DMS79 treated with DMSO at 0.1 percent for 48 hours (cell line): ENCODE data around the gene CACNA1C.

Source experiments
- DNase-seq: peaks from one replicate; lab custom pipeline; 2025; lab: John Stamatoyannopoulos, UW

The CACNA1C gene

DNA sequence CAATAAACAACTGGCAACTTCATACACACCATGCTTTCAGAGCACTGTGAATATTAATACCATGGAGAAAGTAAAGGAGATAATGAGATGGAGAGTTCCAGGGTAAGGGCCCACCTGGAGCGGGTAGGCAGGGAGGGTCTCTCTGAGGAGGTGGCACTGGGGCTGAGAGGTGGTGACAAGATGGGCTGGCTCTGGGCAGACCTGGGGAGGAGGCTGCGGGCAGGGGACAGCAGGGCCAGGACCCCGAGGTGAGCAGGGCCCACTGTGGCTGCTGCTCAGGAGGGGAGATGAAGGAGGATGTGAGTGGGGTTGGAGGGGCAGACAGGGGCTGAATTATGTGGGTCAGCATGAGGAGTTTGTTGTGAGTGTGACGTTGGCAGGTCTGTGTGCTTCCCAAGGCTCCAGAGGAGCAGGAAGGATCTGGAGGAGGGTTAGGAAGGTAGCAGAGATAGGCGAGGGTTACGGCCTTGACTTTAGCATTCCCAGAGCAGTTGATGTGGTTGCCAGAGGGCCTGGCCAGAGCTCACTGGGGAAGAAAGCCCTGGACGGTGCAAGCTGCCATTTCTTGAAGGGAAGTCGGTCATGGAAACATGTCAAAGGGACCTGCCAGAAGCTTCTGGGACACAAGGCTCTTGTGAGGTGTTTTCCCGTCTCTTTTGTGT, 88.2 kb downstream of the CACNA1C start:
- no peak for DNase-seq

DNA sequence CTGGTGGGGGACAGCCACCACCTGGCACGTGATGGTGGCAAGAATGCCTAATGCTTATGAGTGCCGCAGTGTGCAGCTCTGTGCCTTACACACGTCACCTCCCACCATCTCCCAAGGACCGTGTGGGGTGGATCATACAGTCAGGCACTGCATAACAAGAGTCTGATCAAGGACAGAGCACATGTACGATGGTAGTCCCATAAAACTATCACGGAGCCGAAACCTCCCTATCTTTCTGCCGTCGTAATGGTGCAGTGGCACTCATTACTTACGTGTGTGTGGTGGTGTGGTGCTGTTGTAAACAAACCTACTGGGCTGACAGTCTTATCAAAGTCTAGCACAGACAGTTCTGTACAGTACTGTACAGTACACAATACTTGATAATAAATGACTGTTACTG, 89.3 kb downstream of the CACNA1C start:
- no peak for DNase-seq

DNA sequence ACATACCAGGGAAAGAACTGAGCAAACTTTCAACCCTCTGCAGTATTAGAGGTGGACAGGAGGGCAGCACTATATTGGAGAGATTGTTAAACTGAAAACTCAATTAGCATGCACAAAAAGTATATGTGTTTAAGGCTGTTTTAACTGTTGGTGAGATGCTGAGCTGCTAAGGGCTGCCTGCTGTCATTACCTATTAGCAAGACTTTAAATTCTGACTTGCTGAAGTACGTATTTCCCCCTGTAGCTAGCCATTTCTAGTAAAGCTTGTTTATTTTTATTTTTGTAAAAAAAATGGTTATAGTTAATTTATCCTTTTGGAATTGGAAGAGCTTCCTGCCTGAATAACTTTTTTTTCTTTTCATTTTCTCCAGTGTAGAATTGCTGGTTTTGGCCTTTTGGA, 92.2 kb downstream of the CACNA1C start:
- DNase-seq, result no peak

DNA sequence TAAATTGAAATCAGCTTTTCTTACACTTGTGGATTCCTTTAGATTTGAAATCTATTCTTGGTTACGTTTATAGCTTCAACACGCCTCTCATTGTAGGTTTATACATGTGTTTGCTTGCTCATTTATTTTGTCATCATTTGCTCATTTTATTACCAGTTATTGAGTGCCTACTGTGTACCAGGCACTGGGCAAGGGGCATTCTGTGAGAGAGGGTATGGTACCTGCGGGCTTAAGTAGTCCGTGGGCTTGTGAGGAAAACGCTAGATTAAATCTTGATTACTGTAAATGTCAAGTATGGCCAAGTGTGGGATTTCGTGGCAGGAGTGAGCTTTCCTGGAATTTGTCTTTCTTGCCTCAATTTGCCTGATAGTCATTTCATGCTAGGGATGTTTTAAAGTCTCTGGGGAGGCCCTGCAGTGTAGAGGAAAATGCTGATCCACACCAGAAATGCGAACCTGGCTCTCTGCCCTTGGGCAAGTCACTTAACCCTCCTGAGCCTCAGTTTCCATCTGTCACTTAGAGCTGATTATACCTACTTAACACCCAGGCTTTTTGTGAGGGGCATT, 92.7 kb downstream of the CACNA1C start:
- DNase-seq, result no peak

DNA sequence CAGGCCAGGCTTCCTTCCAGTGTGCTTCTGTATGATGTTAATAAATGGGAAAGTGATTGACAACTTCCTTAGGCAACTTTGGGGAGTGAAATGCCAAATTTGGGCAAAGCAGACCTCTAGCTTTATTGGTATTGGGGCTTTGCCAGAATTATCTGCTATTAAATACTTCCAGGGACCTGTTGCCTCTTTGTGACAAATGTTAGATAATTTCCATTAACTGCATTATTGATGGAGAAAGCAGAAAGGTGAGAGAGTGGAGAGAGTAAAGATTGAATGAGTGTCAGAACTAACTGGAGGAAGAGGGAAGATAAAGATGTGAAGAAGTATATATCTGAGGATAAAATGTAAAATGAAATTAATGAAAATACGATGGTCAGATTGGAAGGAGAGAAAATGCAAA, 94.5 kb downstream of the CACNA1C start:
- no peak for DNase-seq

DNA sequence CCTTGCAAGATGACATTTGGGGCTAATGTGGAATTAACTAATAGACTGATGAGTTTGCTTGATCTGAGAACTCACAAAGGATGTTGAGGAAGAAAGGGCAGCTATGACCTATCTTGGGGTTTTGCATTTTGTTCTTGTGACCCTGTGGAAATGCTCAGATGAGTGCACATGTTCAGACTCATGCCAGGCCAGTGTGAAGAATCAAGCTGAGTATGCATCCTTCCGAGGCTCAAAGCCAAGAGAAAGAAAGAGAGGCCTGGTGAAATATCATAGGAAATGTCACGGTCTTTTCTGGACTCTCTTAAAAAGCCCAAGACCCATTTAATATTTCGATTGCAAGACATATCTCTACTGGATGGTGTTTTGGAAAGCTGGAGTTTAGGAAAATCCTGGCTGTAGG, 96.3 kb downstream of the CACNA1C start:
- DNase-seq, result no peak

DNA sequence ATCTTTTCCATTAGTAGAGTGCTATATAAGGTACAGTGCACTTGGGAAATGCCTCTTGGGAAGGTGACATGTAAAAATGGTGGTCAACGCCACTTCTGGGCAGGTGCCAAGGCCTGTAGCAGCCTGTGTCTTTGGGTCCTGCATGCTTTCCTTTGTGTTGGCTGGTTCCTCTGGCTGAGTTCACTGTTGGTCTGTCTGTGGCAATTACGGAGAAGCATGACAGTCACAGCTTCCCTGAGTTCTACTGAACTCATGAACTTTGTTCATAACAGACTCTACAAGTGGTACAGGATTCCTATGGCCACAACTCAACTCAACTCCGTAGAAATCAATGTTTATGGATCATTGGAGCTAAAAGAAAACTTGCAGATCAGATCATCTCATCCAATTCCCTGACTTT, 98.0 kb downstream of the CACNA1C start:
- no peak for DNase-seq

DNA sequence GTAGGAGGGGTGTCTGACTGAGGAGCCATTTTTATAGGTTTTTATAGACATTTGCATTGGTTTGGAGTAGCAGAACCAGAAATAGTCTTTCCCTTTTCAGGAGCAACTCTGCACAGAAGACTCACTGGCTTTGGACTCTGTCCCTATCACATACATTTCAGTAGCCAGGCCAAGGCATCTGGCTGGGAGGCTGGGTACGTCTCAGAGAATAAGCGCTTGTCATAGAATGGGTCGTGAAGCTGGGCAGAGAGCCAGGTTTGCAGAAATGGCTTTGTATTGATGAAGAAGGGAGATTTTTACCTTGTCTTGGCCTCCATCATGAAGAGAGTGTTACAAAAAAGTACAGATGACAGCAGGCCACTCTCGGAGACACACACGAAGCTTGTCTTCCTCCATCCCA, 98.6 kb downstream of the CACNA1C start:
- DNase-seq, result no peak

DNA sequence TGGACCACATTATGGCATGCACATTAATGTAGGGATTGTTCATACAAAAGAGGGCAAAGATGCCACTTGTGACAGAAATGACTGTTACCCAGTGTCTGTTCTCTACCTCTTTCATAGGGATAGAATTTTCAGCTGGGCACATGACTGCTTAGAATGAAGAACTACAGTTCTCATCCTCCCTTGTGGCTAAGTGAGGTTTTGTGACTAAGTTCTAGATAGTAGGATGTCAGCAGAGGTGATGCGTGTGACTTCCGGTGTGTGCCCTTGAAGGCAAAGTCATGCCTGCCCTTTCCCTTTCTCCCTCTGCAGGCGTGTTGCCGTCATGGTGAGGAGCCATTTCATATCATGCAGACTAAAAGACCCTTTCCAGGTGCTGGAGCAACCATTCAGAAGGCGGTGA, 99.3 kb downstream of the CACNA1C start:
- DNase-seq, result no peak

DNA sequence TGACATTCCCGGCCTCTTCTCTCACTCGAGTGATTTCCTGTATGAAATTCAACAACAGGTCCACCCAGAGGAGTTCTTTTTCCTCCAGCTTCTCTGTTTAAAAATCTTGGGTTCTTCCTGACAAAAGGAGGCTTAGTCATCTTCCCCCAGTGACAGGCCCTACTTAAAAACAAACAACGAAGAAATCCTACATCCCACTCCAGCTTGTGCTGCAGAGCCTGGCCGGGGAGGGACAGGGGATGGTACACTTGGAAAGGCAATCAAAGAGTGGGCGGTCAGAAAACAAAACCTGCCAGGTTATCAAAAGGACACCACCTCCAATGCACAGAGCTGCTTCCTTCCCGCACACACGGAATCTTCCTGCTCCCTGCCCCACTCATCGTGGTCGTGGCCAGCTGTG, 101.3 kb downstream of the CACNA1C start:
- no peak for DNase-seq

DNA sequence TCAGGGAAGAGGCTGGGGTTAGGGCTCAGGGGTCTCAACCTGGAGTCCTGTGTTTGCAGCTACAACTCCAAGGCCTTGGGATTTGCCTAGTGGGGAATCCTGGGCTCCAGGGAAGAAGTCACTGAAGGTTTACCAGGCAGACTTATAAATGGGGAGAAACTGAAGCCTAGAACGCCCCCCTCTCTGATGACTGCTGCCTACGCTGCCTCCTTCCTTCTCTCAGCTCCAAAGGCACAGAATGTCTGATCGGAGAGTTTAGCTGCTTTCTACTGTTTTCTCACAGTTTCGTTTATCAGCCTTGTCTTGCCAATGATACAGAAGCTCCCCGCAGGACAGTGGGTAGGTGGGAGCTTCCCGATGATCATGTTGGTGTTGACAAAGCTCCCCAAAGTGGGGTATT, 101.7 kb downstream of the CACNA1C start:
- DNase-seq, result no peak

DNA sequence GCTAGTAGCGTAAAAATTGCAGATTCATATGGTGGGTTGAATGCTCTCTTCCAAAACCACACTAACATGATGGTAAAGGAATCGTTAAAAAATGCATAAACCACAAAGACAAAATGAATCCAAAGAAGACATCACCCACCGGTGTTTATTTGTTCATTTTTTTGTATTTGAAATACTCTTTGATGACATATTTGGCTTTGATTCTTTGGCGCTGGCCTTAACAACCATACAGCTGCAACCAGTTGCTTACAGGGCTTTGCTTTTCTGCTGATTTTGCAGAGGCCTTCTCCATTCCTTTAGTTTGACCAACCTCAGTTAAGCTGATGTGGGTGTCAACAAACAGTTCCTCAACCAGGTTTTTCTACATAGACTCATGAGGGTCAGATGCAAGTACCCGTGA, 103.5 kb downstream of the CACNA1C start:
- DNase-seq, result no peak

DNA sequence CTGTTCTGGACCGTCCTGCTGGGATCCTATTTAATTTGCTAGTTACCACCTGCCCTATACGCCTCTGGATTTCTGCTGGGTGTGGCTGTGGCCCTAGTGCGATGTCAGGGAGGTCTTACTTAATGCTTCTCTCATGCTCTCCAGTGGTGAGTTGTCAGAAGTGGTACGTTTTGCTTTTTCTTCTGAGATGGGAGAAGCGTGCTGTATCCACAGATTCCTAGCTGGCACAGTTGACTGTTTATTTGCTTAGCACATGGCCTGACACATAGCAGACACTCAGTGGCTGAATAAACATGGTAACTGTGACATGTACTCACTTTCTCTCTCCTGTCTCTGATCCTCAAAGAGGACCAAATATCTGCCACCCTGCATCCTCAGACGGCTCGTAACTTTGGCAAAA, 107.3 kb downstream of the CACNA1C start:
- no peak for DNase-seq

DNA sequence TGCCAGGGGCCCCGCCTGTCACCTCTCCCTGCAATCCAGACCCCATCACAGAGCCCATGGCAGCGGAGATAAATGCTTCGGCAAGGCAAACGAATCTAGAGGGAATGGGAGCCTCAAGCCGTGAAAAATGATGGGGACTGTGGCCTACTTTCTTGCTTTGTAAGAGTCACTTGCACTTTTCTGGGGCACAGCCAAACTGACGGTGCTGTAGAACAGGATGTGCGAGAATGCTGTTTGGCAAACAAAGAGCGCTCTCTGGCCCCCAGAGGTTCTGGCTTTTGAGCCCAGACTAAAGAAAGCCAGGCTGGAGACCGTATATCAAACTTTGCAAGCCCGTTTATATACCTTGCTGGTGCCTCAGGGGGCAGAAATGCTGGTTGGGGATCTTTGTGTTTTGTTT, 108.7 kb downstream of the CACNA1C start:
- no peak for DNase-seq

DNA sequence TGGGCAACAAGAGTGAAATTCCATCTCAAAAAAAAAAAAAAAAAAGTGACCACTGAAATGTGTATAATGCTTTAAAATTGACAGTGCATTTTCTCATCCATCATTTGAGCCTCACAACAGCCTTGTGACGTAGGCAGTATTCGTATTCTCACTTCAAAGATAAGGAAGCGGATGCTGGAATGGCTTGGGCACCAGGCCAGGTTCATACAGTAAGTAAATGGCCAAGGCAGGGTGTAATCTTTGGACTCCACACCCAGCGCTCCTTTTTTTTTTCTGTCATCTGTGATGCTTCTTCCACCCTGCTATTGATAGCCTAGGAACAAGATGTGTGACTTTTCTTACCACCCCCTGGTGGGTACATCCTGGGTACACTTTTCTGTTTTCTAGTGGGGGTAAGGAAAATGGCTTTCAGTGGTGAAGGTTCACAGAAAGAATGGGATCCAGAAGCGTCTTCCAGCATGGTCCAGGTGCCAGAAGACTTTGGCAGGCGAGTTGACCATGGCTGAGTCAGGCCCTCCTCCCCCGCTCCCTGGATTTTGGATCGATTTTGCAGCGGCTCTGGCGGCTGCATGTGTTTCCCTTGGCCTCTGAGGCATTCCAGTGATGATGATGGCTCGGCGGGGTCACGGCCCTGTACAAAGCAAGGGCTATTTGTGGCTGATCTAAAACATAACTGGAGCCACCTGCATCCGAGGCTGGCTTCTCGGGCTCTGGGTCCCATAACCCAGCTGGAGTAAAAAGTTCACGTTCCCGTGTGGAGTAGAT, 110.6 kb downstream of the CACNA1C start:
- DNase-seq, result no peak

DNA sequence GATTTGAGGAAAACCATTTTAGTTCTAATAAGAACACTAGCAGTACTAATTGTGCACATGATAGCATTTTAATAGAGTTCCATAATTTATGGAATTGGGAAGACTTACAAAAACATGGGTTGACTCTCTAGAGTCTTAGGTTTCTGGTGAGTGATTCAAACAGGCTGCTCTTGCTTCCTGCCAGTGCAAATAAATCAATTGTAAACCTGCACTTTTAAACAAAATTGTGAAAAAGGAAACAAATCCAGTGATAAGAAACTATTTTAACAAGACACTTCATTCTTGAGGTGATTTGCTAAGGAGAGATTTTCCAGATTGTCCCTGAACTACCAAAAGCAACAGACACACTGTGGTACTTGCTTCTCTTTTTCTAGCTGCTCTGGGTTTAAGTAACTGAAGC, 112.2 kb downstream of the CACNA1C start:
- DNase-seq, result no peak

DNA sequence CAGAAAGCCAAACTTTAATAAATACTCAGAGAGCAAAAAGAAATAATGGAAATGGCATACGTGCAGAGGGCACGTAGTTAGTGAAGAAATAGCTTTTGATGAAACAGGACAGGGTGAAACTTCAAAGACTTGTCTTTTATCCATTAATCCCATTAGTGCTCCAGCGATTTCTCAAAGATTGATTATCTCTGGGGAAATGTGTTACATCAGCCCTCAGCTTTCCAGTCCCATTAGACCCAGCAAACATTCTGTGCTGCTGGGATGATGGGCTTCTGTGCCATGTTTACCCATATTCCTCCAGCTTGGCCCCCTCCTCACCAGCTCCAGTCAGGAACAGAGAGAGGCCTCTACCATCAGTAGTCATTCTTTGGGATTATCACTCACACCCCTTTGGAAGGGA, 113.1 kb downstream of the CACNA1C start:
- no peak for DNase-seq

DNA sequence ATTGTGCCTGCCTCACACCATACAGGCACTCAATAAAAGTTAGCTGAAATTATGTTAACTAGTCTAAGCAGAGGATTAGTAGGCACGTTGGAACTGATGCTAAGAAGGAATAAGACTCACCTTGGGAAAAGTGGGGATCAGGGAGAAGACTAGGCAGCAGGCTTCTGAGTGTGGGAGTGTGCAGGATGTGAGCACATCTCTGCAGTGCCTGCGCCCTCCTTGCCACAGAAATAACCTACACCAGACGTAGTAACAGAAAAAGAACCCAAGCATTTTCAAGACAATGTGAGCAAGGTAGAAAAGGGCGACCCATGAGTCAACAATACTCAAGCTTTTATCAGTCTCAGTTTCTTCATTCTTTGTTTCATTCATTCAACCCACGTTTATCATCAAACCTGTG, 113.9 kb downstream of the CACNA1C start:
- DNase-seq, result no peak

DNA sequence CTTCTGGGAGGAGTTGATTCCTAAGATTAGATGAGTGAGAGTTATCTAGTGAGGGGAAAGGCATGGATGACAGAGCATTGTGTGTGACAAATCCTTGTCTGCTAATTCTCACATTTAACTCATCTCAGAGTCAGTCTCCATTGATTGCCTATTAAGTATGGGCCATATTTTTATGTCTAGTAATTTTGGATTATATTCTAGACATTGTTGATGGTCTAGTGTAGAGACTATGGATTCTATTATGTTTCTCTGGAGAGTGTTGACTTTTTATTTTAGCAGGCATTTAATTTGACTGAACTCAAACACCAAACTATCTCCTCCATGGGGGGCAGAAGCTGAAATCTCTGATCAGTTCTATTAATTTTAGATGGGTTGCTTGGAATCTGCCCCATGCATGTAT, 114.4 kb downstream of the CACNA1C start:
- no peak for DNase-seq

DNA sequence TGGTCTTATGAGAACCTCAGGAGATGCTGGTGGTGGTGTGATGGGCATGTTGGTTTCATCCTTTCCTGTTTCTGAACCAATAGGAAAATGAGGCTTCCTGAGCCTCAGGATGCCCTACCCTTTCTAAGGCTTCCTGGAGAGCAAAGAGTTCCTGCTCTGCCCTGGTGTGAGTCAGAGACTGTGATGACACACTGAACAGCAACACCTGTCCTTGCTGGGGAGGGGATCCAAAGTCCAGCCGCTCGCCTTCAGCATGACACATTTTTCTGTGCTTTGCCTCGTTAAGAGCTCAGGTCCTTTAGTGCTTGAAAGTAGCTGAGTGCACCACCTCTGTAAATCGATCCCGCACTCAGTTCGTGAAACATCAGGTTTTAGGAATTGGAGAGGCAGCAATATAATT, 116.0 kb downstream of the CACNA1C start:
- no peak for DNase-seq

DNA sequence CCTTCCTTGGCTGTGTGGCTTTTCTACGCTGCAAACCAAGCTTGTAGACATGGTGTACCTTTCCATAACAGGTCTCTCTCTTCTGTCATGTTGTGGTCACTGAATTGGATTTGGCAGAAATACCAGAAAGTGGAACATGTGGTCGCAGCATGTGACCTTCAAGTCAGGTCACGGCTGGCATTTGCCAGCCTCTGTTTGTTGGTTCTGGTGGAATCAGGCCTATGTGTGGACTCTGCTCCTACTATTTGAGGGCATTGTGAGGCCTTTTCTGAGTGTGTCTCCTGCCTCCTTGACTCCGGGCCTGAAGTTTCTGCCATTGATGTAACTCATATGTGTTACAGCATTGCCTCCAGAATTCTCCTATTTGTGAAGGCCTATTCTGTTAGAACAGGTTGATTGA, 116.7 kb downstream of the CACNA1C start:
- DNase-seq, result no peak

DNA sequence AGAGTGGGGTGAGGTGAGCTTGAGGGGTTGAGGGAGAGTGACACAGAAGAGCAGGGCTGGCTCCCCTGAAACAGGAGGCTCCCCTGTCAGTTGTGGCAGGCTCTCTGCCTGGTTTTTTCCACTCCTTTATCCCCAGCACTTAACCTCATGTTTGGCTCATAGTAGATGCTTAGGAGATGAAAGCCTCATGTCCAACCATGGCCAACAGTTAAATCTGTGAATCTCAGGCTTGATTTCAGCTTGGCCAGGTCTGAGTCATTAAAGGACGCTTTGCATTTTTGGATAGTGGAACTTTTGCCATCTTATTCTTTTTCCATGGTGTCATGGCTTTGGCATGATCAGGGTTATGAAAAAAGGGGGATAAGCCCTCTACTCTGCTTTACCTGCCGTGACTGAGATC, 117.2 kb downstream of the CACNA1C start:
- no peak for DNase-seq

DNA sequence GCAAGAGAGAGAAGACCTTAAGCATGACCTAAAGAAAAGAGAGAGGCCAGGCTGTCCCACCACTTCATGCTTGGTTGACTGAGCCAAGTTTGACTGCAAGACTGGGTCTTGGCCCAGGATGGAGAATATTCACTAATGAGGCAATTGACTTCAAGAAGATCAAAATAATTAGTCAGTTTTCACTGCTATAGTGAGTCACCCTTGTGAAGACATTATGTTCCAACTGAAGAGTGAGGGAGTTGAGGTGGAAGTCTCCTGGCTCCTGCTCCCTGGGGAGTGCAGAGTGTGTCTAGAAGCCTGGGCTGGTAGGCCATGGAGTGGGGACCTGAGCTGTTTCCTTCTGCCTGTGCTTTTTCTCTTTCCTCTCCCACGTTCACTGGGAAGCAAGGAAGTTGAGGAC, 117.6 kb downstream of the CACNA1C start:
- no peak for DNase-seq
